ENCODE measurements around the gene C17orf113.

The C17orf113 gene

GRCh38 chr17:42071810-42072209, 21.4 kb upstream of the C17orf113 start:
- DNase-seq, result no peak

DNA sequence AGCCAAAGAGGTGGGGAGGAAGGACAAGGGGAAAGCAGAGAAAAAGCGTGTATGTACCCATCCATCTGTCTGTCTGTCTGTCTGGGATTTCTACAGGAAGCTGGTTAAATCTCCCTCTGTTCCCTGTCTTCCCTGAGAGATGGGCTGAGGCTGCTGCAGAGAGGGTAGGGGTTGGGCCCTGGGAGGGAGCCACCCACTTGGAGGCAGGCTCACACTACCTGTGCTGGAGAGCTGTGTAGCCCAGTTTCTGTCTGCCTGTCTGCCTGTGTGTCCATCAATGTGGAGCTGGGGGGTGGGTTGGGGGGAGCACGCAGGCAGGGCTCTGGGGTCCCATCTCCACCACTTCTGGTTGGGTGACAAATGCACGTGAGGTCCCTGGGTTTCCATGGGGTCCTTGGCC, 18.6 kb upstream of the C17orf113 start:
- DNase-seq, result no peak

DNA sequence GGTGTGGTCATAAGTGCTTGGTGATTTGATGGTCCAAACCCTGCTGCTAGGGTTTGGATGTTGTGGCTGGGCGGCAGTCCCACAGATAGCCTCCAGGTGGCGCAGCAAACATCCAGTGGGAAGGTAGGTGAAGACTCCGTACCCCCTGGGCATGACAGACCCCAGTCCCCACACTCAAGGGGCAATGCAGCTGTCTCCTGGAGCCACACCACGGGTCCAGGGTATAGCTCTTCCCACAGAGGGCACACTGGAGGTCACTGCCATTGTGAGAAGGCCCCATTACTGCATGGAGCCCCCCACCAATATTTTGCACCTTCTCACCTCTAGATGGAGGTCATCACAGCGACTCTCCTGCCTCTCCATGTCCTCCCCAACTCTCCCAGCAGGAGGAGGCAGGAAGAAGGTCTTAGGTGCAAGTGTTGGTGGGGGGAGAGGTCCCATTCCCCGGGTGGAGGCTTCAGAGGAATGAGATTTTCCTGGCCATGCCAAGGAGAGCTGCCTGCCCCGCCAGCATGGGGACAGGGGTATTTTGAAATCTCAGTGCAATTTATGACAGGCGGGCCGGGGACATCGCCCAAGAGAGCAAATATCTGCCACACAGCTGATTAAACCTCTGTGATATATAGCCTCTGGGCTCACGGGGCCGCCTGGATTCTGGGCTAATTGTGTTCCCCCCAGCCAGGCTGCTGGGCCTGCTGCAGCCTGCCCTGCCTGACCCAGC, 17.1 kb upstream of the C17orf113 start:
- DNase-seq, result peak; percentile 79

- no peak for DNase-seq
Observed at GRCh38 chr17:42065201-42065600, 14.8 kb upstream of the C17orf113 start.

GRCh38 chr17:42062681-42063080, 12.3 kb upstream of the C17orf113 start:
- no peak for DNase-seq

GRCh38 chr17:42061646-42062487, 11.5 kb upstream of the C17orf113 start:
- DNase-seq, result no peak

- DNase-seq, result no peak
Observed at GRCh38 chr17:42060231-42060630, 9.8 kb upstream of the C17orf113 start.

- DNase-seq, result no peak
Observed at GRCh38 chr17:42059815-42060214, 9.4 kb upstream of the C17orf113 start.

- no peak for DNase-seq
Observed at GRCh38 chr17:42058063-42058462, 7.7 kb upstream of the C17orf113 start.

- no peak for DNase-seq
Observed at GRCh38 chr17:42056635-42057034, 6.2 kb upstream of the C17orf113 start.

- DNase-seq, result no peak
Observed at GRCh38 chr17:42055496-42055895, 5.1 kb upstream of the C17orf113 start.

- no peak for DNase-seq
Observed at GRCh38 chr17:42055027-42055426, 4.6 kb upstream of the C17orf113 start.

GRCh38 chr17:42053731-42054500, 3.5 kb upstream of the C17orf113 start:
- no peak for DNase-seq

DNA sequence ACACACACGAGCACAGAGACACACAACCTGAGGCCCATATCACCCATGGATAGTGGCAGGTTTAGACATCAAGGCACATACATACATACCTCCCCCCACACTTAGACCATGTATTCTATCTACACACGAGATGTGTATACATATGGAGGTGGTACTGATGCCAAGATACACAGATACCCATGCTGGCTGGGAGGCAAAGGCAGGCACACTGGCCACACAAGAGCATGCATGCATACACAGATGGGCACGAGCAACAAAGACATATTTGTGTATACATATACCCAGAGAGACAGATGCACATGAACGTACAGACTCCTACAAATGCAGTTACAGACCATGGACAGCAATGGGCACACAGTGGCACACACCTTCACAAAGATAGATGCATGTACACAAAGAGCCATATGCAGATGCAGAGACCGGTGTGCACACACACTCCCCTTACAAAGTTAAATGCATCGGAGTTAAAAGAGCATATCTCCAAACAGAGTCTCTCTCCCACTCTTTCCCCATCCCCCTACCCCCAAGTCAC, 2.0 kb upstream of the C17orf113 start:
- no peak for DNase-seq

DNA sequence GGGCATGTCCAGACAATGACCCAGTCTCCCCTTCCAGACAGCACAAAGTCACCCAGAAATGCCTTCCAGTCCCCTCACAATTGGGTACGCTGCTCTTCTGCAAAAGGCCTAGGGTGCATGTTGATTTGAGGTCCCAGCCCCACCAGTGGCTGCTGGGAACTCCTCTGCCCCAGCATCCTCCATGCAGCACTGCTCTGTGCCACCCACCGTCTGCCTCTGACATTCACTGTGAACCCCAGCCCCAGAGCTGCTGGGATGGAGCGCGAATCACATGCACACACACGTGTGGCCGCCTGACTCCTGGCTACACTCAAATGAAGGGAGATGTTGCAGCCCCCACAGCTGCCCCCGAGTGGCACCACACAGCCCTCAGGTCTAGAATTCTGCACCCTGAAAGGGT, 1.2 kb upstream of the C17orf113 start:
- no peak for DNase-seq

DNA sequence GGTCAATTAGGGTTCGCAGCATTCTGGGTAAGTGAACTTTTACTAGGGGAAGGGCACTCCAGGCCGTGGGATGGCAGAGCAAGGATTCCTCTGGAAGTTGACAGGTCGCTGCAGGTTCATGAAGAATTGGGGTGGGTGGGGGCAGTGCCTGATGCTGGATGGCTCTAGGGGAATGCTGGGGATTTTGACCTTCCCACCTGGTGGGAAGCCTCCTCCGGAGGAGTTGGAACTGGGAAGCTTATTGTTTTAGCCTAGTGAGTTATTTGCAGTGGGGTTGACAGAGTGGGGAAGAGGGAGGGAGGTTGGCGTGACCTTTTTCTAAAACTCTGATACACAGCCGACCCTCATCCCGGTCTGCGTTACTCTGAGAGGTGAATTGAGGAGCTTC, 606 bp upstream of the C17orf113 start:
- DNase-seq, result no peak

- no peak for DNase-seq
Observed at GRCh38 chr17:42049834-42050392, 488 bp downstream of the C17orf113 start.

- DNase-seq, result no peak
Observed at GRCh38 chr17:42047343-42047742, 3.1 kb downstream of the C17orf113 start.

- no peak for DNase-seq
Observed at GRCh38 chr17:42045719-42046118, 4.7 kb downstream of the C17orf113 start.

DNA sequence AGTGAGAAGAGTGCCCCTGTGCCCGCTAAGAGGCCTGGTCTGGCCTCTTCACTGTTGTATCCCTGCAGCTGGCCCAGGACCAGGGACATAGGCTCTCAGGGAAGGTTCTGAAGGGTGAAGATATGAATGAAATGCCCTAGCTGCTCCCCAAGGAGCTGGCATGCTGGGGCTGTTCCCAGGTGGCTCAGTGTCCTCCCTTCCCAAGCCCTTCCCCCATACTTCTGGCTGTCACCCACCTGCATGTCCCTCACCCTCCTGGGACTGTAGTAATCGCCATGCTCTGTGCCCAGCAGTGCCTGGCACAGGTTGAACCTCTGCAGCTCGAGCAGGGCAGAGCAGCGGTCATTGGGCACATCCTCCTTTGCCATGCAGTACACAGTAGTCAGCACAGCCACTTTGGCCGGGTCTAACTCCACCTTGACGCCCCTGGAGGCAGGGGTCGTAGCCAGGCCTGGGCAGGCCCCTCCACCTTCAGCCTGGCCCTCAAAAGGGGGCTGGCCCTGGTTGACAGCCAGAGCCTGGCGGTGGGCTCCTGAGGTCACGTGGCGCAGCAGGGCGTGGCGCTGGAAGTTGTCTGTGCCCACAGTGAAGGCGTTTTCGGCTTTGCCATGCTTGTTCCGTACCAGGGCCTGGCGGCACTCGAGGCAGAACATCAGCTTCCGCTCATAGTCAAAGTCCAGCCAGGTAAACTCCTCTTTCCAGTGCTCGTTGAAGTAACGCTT, 7.6 kb downstream of the C17orf113 start:
- DNase-seq, result no peak

DNA sequence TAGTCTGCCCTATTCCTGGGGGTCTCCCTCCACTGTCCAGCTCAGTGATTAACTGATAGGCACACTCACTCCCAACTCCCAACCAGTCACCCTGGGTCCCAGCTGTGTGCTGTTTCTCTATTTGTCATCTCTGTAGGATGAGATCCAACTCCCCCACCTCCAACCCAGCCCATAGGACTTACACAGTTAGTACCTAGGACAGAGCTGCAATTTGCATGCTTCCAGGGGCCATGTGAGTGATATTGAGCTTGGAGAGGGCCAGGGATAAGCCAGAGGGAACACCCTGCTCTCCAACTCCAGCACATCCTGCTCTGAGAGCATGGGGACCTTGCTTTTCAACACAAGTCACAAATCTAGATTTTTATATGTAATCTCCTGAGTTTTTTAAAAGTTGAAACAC, 8.8 kb downstream of the C17orf113 start:
- DNase-seq, result no peak

- DNase-seq, result no peak
Observed at GRCh38 chr17:42040818-42041217, 9.6 kb downstream of the C17orf113 start.
